Activated CD8-positive, alpha-beta memory T cell treated with anti-CD3 and anti-CD28 coated beads, Interleukin-2, amount 50 U/mL, for 4 hours (primary cell): Measurements from ENCODE around the gene TPCN2.

Experiments
- DNase-seq: peaks from one replicate; pipeline ENCODE4 v3.0.0-alpha.2; 2020

Gene TPCN2

GRCh38 chr11:69113646-69114340, 65.1 kb downstream of the TPCN2 start:
- DNase-seq, result no peak

GRCh38 chr11:69114362-69114761, 65.6 kb downstream of the TPCN2 start:
- no peak for DNase-seq

GRCh38 chr11:69114811-69115523, 66.2 kb downstream of the TPCN2 start:
- DNase-seq, result no peak

GRCh38 chr11:69115586-69116560, 67.1 kb downstream of the TPCN2 start:
- no peak for DNase-seq

- DNase-seq, result no peak
Observed at GRCh38 chr11:69116671-69117070, 67.9 kb downstream of the TPCN2 start.

- DNase-seq, result no peak
Observed at GRCh38 chr11:69119190-69119589, 70.5 kb downstream of the TPCN2 start.

- DNase-seq, result no peak
Observed at GRCh38 chr11:69120096-69120875, 71.6 kb downstream of the TPCN2 start.

- no peak for DNase-seq
Observed at GRCh38 chr11:69121021-69121420, 72.3 kb downstream of the TPCN2 start.

- DNase-seq, result no peak
Observed at GRCh38 chr11:69121621-69122325, 73.0 kb downstream of the TPCN2 start.

- no peak for DNase-seq
Observed at GRCh38 chr11:69122326-69122629, 73.5 kb downstream of the TPCN2 start.

- DNase-seq, result peak; percentile 82
Observed at GRCh38 chr11:69122630-69123431, 74.1 kb downstream of the TPCN2 start.

GRCh38 chr11:69123593-69124545, 75.1 kb downstream of the TPCN2 start:
- DNase-seq, result no peak

GRCh38 chr11:69125861-69126260, 77.1 kb downstream of the TPCN2 start:
- no peak for DNase-seq

GRCh38 chr11:69126286-69126685, 77.6 kb downstream of the TPCN2 start:
- no peak for DNase-seq

GRCh38 chr11:69127081-69127850, 78.5 kb downstream of the TPCN2 start:
- no peak for DNase-seq

GRCh38 chr11:69127884-69128283, 79.2 kb downstream of the TPCN2 start:
- DNase-seq, result no peak

GRCh38 chr11:69129053-69129452, 80.3 kb downstream of the TPCN2 start:
- no peak for DNase-seq

GRCh38 chr11:69129647-69130046, 80.9 kb downstream of the TPCN2 start:
- DNase-seq, result no peak

GRCh38 chr11:69130654-69131053, 81.9 kb downstream of the TPCN2 start:
- DNase-seq, result no peak
